HEK293 (cell line): ENCODE measurements around the gene SRSF12.

Source experiments
- CTCF ChIA-PET: fragments of 350-600 bp; formaldehyde crosslinking; extraction: SDS; loops from one replicate; lab custom pipeline; 2021; ENCODE audit warnings: antibody characterized with exemption; lab: Yijun Ruan, JAX
- POLR2A ChIA-PET: fragments of 300-600 bp; formaldehyde crosslinking; extraction: SDS; loops from one replicate; lab custom pipeline; 2020; ENCODE audit warnings: antibody characterized with exemption, inconsistent platforms; lab: Yijun Ruan, JAX
- H3K27ac ChIP-seq: fragments of 200-500 bp; sonication (Bioruptor generic); 2 replicates; pipeline ENCODE4 v1.5.1; 2014; ENCODE audit warnings: low read depth, low read length, control low read depth, inconsistent platforms; ENCODE audit errors: extremely low read depth
- H3K36me3 ChIP-seq, 2 experiments: fragments of 200-500 bp in 1 of 2; sonication (Bioruptor generic) in 1 of 2; 1 replicate in 1 of 2; 2 replicates in 1 of 2; pipeline ENCODE4 v1.5.1; 2014 to 2017; ENCODE audit warnings: inconsistent platforms in 2 of 2, low read length in 2 of 2; ENCODE audit not compliant: control insufficient read depth in 2 of 2, insufficient read depth in 1 of 2
- H3K4me1 ChIP-seq: fragments of 200-500 bp; sonication (Bioruptor generic); 2 replicates; pipeline ENCODE4 v1.5.1; 2014; ENCODE audit warnings: mild to moderate bottlenecking, low read length, inconsistent platforms; ENCODE audit not compliant: control insufficient read depth, insufficient read depth
- H3K4me3 ChIP-seq: 2 replicates; pipeline ENCODE4 v1.5.1; 2011; ENCODE audit warnings: low read depth, mild to moderate bottlenecking, control low read depth, low read length, moderate library complexity
- H3K9me3 ChIP-seq: fragments of 200-500 bp; sonication (Bioruptor generic); 2 replicates; pipeline ENCODE4 v1.5.1; 2014; ENCODE audit warnings: low read depth, low read length, inconsistent platforms; ENCODE audit not compliant: control insufficient read depth, insufficient read depth
- IKZF3 ChIP-seq: fragments of 450-650 bp; IDR thresholded peaks from 2 replicates; pipeline ENCODE4 v1.5.0; 2018; ENCODE audit warnings: missing biosample characterization, mild to moderate bottlenecking, missing genetic modification characterization, moderate library complexity
- MYNN ChIP-seq: fragments of 450-650 bp; formaldehyde crosslinking; IDR thresholded peaks from 2 replicates; pipeline ENCODE4 v1.5.1; 2016; ENCODE audit warnings: missing biosample characterization, missing genetic modification characterization, borderline replicate concordance
- REPIN1 ChIP-seq: fragments of 450-650 bp; formaldehyde crosslinking; IDR thresholded peaks from 2 replicates; pipeline ENCODE4 v1.5.1; 2017; ENCODE audit warnings: missing biosample characterization, missing genetic modification characterization, low read depth
- SP2 ChIP-seq: fragments of 450-650 bp; formaldehyde crosslinking; IDR thresholded peaks from 2 replicates; pipeline ENCODE4 v1.5.1; 2016; ENCODE audit warnings: missing biosample characterization, missing genetic modification characterization
- YY2 ChIP-seq: fragments of 450-650 bp; formaldehyde crosslinking; IDR thresholded peaks from 2 replicates; pipeline ENCODE4 v1.5.1; 2016; ENCODE audit warnings: missing biosample characterization, missing genetic modification characterization
- ZBTB20 ChIP-seq: fragments of 450-650 bp; formaldehyde crosslinking; IDR thresholded peaks from 2 replicates; pipeline ENCODE4 v1.5.1; 2016; ENCODE audit warnings: missing biosample characterization, missing genetic modification characterization
- ZNF140 ChIP-seq: fragments of 450-650 bp; formaldehyde crosslinking; IDR thresholded peaks from 2 replicates; pipeline ENCODE4 v1.5.1; 2016; ENCODE audit warnings: missing biosample characterization, missing genetic modification characterization
- ZNF202 ChIP-seq: fragments of 450-650 bp; formaldehyde crosslinking; IDR thresholded peaks from 2 replicates; pipeline ENCODE4 v1.5.1; 2016; ENCODE audit warnings: missing biosample characterization, missing genetic modification characterization, borderline replicate concordance
- ZNF239 ChIP-seq: fragments of 450-650 bp; formaldehyde crosslinking; IDR thresholded peaks from 2 replicates; pipeline ENCODE4 v1.5.1; 2016; ENCODE audit warnings: missing biosample characterization, missing genetic modification characterization
- ZNF280C ChIP-seq: fragments of 450-650 bp; formaldehyde crosslinking; IDR thresholded peaks from 2 replicates; pipeline ENCODE4 v1.5.1; 2016; ENCODE audit warnings: missing biosample characterization, missing genetic modification characterization
- ZNF292 ChIP-seq: fragments of 450-650 bp; formaldehyde crosslinking; IDR thresholded peaks from 2 replicates; pipeline ENCODE4 v1.5.1; 2016; ENCODE audit warnings: low read depth, missing biosample characterization, missing genetic modification characterization, borderline replicate concordance
- ZNF404 ChIP-seq: fragments of 450-650 bp; formaldehyde crosslinking; IDR thresholded peaks from 2 replicates; pipeline ENCODE4 v1.5.1; 2017; ENCODE audit warnings: missing biosample characterization, missing genetic modification characterization
- ZNF416 ChIP-seq: fragments of 450-650 bp; formaldehyde crosslinking; IDR thresholded peaks from 2 replicates; pipeline ENCODE4 v1.5.1; 2016; ENCODE audit warnings: missing biosample characterization, missing genetic modification characterization
- ZNF426 ChIP-seq: fragments of 450-650 bp; formaldehyde crosslinking; IDR thresholded peaks from 2 replicates; pipeline ENCODE4 v1.5.1; 2017; ENCODE audit warnings: missing biosample characterization, missing genetic modification characterization, mild to moderate bottlenecking, inconsistent platforms, moderate library complexity
- ZNF473 ChIP-seq: fragments of 450-650 bp; formaldehyde crosslinking; IDR thresholded peaks from 2 replicates; pipeline ENCODE4 v1.5.1; 2017; ENCODE audit warnings: missing biosample characterization, missing genetic modification characterization
- ZNF501 ChIP-seq: fragments of 450-650 bp; formaldehyde crosslinking; IDR thresholded peaks from 2 replicates; pipeline ENCODE4 v1.5.1; 2016; ENCODE audit warnings: missing biosample characterization, missing genetic modification characterization
- ZNF521 ChIP-seq: fragments of 450-650 bp; formaldehyde crosslinking; IDR thresholded peaks from 2 replicates; pipeline ENCODE4 v1.5.1; 2017; ENCODE audit warnings: missing biosample characterization, mild to moderate bottlenecking, missing genetic modification characterization
- ZNF660 ChIP-seq: fragments of 450-650 bp; IDR thresholded peaks from 2 replicates; pipeline ENCODE4 v1.5.1; 2018; ENCODE audit warnings: missing biosample characterization, mild to moderate bottlenecking, missing genetic modification characterization
- ZNF692 ChIP-seq: fragments of 450-650 bp; formaldehyde crosslinking; IDR thresholded peaks from 2 replicates; pipeline ENCODE4 v1.5.1; 2016; ENCODE audit warnings: missing biosample characterization, missing genetic modification characterization
- ZNF830 ChIP-seq: fragments of 450-650 bp; IDR thresholded peaks from 2 replicates; pipeline ENCODE4 v1.5.0; 2018; ENCODE audit warnings: missing biosample characterization, missing genetic modification characterization, low read depth, mild to moderate bottlenecking, moderate library complexity
- TF ChIP-seq, protein P1 (sequence below): fragments of 450-650 bp; formaldehyde crosslinking; IDR thresholded peaks from 2 replicates; pipeline ENCODE4 v1.5.0; 2017; ENCODE audit warnings: missing biosample characterization, missing genetic modification characterization, borderline replicate concordance
- TF ChIP-seq, protein P2 (sequence below): fragments of 450-650 bp; formaldehyde crosslinking; IDR thresholded peaks from 2 replicates; pipeline ENCODE4 v1.5.1; 2016; ENCODE audit warnings: missing biosample characterization, missing genetic modification characterization, low read depth

Gene SRSF12

GRCh38 chr6:89100114-89100513 is 17.8 kb downstream of the SRSF12 start:
- no peaks in the 10 kb centered on the region for H3K4me1 ChIP-seq
- no peaks in the 10 kb centered on the region for H3K9me3 ChIP-seq
- CTCF ChIA-PET: no interaction called here
- H3K27ac ChIP-seq: no peak overlapping the region
- H3K4me3 ChIP-seq: no peak overlapping the region
- TF ChIP-seq, protein P1, sequence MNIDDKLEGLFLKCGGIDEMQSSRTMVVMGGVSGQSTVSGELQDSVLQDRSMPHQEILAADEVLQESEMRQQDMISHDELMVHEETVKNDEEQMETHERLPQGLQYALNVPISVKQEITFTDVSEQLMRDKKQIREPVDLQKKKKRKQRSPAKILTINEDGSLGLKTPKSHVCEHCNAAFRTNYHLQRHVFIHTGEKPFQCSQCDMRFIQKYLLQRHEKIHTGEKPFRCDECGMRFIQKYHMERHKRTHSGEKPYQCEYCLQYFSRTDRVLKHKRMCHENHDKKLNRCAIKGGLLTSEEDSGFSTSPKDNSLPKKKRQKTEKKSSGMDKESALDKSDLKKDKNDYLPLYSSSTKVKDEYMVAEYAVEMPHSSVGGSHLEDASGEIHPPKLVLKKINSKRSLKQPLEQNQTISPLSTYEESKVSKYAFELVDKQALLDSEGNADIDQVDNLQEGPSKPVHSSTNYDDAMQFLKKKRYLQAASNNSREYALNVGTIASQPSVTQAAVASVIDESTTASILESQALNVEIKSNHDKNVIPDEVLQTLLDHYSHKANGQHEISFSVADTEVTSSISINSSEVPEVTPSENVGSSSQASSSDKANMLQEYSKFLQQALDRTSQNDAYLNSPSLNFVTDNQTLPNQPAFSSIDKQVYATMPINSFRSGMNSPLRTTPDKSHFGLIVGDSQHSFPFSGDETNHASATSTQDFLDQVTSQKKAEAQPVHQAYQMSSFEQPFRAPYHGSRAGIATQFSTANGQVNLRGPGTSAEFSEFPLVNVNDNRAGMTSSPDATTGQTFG (tag by site-specific recombination): no peak
- TF ChIP-seq REPIN1 (tag by site-specific recombination) (no peak), ZNF280C (tag by site-specific recombination) (no peak), IKZF3 (tag by site-specific recombination) (no peak), ZNF416 (no peak), ZNF202 (tag by site-specific recombination) (no peak), ZNF830 (tag by site-specific recombination) (no peak)
- H3K36me3 ChIP-seq: peaks cover 47 to 54% of the 10 kb centered on the region in 2 experiments
- POLR2A ChIA-PET: no interaction called here

DNA sequence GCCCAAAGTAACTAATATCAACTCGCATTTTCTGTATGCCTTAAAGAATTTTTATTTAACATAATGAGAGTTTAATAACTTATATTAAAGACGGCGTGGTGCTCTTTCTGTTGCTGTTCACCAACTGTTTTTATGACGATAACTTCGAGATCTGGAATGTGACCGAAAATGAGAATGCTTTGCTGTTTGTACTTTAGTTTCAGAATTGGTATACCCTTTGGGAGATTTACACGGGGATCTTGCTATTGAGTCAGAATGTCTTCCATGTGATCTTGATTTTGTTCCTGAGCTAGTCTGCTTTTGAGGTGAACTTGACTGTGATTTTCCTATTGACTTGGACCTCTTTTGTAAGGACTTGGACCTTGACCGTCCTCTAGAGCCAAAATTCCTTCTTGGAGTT is 19.4 kb downstream of the SRSF12 start:
- CTCF ChIA-PET: interaction anchor here (0.7 to 1.0 kb wide), 3 partner anchors 37 to 482 kb away, joined by 3 to 4 read pairs (median 3); no protein-coding TSS in a partner anchor

More for the DNA sequence above, 19.4 kb downstream of the SRSF12 start:
- no peak overlapping the region for H3K4me3 ChIP-seq
- TF ChIP-seq SP2 (tag by site-specific recombination) (no peak), ZNF140 (tag by site-specific recombination) (no peak), ZNF692 (tag by site-specific recombination) (no peak), ZNF473 (tag by site-specific recombination) (no peak), ZBTB20 (tag by site-specific recombination) (no peak), ZNF521 (tag by site-specific recombination) (no peak), ZNF426 (tag by site-specific recombination) (no peak), ZNF501 (tag by site-specific recombination) (no peak), ZNF292 (no peak), MYNN (tag by site-specific recombination) (no peak), ZNF202 (tag by site-specific recombination) (no peak), ZNF660 (no peak), ZNF404 (tag by site-specific recombination) (no peak), YY2 (tag by site-specific recombination) (no peak), ZNF239 (tag by site-specific recombination) (no peak)
- TF ChIP-seq, protein P2, sequence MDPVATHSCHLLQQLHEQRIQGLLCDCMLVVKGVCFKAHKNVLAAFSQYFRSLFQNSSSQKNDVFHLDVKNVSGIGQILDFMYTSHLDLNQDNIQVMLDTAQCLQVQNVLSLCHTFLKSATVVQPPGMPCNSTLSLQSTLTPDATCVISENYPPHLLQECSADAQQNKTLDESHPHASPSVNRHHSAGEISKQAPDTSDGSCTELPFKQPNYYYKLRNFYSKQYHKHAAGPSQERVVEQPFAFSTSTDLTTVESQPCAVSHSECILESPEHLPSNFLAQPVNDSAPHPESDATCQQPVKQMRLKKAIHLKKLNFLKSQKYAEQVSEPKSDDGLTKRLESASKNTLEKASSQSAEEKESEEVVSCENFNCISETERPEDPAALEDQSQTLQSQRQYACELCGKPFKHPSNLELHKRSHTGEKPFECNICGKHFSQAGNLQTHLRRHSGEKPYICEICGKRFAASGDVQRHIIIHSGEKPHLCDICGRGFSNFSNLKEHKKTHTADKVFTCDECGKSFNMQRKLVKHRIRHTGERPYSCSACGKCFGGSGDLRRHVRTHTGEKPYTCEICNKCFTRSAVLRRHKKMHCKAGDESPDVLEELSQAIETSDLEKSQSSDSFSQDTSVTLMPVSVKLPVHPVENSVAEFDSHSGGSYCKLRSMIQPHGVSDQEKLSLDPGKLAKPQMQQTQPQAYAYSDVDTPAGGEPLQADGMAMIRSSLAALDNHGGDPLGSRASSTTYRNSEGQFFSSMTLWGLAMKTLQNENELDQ (tag by site-specific recombination): no peak
- TF ChIP-seq, all 188 proteins: peak for 0
- Histone ChIP-seq H3K27ac (no peak overlapping the region), H3K36me3 (peaks cover 35 to 38% of the 10 kb centered on the region in 2 experiments), H3K9me3 (no peaks in the 10 kb centered on the region), H3K4me1 (no peaks in the 10 kb centered on the region)
- POLR2A ChIA-PET: interaction anchor here (1.1 to 1.6 kb wide), 2 partner anchors 13 to 18 kb away, joined by 3 to 7 read pairs; partner anchors contain the start of gene PNRC1
